Stimulated activated CD4-positive, alpha-beta T cell treated with anti-CD3 and anti-CD28 coated beads, TNF-alpha, amount 100 ng/mL, for 48 hours (primary cell): ENCODE measurements around the gene SLC38A1.
"Not testable (repeated sequence)": the region's sequence is repeated elsewhere in the genome, so short reads cannot be mapped to it uniquely, and the experiment has no call there.

ENCODE experiments used
- DNase-seq, 3 donors: peaks; one replicate each; pipeline ENCODE4 v3.0.0-alpha.2; 2020; ENCODE audit warnings: low read depth in 3 of 3

Gene SLC38A1

DNA sequence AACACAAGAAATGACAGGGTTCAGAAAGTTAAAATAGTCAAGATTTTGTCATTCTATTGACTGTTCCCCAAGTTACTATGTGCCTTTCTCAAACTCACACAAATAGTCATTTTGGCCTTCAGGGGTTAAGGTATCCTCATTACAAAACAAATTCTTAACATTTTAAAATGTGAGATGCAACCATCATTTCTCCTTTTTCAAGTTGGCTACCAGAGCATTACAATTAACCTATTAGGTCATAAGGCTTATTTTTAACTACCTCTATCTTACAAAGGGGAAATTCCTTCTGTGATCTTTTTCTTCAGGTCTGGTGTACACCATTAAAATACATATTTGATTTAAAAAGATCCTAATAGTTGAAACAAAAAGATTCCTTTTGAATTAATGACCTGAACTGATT is 61.2 kb downstream of the SLC38A1 start:
- DNase-seq, result no peak

GRCh38 chr12:46206471-46206870 is 62.4 kb downstream of the SLC38A1 start:
- no peak for DNase-seq

- no peak for DNase-seq
These were observed 63.5 kb downstream of the SLC38A1 start for GRCh38 chr12:46205294-46205693.

GRCh38 chr12:46201284-46201789 is 67.5 kb downstream of the SLC38A1 start:
- no peak for DNase-seq

GRCh38 chr12:46200551-46200950 is 68.3 kb downstream of the SLC38A1 start:
- no peak for DNase-seq

DNA sequence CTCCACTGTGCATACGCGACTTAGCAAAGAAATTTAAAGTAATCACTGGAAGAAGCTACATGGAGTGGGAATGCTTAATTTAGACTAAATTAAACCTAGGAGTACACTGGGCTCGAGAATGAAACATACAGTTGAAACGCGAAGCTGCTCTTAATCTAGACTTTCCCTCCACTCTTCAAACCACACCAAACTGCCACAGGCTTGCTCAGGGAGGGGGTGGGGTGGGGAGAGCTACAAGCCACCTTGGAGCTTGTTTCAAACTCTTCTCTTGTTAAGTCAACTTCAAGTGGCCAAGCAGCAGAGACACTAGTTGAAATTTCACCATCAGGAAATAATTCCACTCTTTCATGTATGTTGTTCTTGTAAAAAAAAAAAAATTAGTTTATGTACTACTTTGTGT is 69.9 kb downstream of the SLC38A1 start:
- no peak for DNase-seq

GRCh38 chr12:46197883-46198282 is 71.0 kb downstream of the SLC38A1 start:
- DNase-seq, result no peak

DNA sequence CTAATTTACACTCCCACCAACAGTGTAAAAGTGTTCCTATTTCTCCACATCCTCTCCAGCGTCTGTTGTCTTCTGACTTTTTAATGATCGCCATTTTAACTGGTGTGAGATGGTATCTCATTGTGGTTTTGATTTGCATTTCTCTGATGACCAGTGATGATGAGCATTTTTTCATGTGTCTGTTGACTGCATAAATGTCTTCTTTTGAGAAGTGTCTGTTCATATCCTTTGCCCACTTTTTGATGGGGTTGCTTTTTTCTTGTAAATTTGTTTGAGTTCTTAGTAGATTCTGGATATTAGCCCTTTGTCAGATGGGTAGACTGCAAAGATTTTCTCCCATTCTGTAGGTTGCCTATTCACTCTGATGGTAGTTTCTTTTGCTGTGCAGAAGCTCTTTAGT is 78.3 kb downstream of the SLC38A1 start:
- not testable (repeated sequence) for DNase-seq

DNA sequence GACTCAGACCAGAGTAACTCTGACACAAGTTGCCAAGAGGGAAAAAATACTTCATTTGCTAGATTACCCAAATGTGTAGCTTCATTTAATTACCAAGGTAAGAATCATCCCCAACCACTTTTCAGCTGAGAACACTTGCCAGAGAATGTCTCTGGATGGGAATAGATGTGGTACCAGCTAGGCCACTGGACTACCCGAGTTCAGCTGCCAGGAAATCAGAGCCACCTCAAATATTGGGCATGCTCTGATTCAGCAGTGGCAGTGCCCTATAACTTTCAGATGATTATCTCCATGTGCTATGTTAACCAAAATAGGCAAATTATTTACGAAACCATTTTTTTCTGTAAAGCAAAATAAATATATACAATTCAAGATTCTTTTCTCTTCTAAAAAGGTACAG is 80.7 kb downstream of the SLC38A1 start:
- DNase-seq, result no peak

DNA sequence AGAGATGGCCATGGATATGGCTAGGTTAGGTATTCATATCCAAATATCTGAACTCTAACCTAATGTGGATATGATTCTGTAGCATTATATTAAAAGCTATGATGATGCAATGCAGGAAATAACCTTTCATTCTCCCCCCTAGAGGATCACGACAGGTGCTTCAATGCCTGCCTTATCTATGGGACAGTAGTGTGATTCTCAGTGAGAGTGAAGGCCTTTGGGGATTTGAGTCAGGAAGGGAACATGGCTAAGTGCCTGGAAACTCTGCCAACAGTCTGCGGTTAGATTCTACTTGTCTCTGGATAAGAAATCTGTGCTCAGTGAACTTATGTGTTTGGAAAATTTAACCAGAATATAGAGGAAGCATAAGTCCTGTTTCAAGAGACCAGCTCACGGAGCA is 81.8 kb downstream of the SLC38A1 start:
- no peak for DNase-seq

GRCh38 chr12:46186088-46186487 is 82.8 kb downstream of the SLC38A1 start:
- DNase-seq, result no peak

DNA sequence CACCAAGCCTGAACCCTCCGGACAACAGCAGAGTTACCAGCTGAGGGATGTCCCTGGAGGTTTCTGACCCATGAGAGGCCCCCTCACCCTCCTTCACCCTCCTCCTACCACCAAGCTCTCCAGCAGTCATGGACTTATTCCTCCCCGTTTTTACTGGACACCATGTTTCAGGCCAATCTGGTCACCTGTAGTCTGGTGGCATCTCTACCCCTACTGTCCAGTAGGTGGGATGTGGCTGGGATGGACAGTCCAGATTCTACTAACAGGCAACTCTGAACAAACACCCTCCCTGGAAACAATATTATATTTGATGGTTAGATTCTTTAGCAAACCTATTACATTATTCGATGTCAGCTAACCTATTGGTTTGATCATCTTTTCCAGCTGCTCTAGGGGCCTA is 83.2 kb downstream of the SLC38A1 start:
- no peak for DNase-seq

- DNase-seq, result no peak
These were observed 83.8 kb downstream of the SLC38A1 start for GRCh38 chr12:46184798-46185595.

GRCh38 chr12:46183112-46183511 is 85.7 kb downstream of the SLC38A1 start:
- no peak for DNase-seq

- DNase-seq, result no peak
These were observed 87.4 kb downstream of the SLC38A1 start for GRCh38 chr12:46181465-46181864.

- DNase-seq, result no peak
These were observed 89.0 kb downstream of the SLC38A1 start for GRCh38 chr12:46179693-46180452.

DNA sequence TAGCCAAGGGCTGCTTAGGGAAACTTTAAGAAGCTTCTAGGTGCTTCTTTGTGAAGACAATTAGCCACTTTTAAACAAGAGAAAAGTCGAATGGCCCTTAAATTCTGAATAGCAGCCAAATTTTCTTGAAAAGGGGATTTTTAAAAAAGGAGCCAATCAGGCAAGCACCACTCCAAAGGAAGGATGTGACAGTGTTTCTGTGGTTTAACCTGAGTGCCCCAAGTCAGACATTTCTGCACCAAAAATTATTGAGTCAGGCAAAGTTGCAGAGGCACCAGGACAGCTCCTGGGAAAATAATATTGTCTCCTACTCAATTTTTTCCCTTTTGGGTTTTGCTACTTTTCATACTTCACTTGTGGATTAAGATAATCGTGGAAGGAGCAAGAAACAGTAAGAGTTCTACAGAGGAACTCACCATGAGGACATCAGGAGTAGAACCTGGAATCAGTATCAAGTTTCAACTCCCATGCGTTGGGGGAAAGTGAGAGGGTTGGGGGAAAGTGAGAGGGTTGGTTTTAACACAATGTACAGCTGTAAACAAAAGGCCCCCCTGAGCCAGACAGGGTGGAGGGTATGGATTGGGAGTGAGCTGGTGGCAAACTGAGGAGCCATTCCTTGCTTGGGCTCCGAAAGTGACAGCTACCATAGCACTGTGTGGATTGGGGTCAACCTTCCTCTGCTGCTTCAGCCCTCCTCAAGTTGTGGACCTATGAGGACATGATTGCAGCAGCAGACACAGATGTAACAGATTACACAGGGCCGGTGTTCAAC is 90.8 kb downstream of the SLC38A1 start:
- DNase-seq, result no peak

- DNase-seq, result no peak
These were observed 91.8 kb downstream of the SLC38A1 start for GRCh38 chr12:46177025-46177424.

GRCh38 chr12:46174919-46175318 is 93.9 kb downstream of the SLC38A1 start:
- DNase-seq, result no peak

DNA sequence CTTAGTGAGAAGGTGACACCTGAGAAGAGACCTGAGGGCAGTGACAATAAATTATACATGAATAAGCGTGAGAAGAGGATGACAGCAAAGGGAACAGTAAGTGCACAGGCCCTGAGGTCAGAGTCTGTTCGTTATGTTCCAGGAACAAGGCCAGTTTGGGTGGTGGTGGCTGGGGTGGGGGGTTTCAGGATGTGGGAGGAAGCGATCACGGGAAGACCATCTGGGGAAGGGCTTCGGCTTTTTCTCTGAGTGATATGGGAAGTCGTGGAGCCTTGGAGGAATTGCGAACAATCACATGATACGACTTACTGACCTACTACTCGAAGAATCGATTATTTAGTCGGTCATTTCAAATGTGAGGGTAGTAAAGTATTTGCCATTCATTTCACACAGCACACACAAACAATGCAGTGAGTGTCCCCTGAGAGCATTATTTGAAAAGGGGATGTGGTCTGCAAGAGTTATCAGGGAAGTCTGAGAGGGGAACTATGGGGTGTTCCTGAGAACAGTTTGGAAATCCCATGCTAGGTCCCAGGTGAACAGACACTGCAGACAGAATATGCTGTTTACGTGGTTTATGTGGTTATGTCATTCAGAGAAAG is 94.7 kb downstream of the SLC38A1 start:
- DNase-seq, result no peak

- DNase-seq, result no peak
These were observed 100.4 kb downstream of the SLC38A1 start for GRCh38 chr12:46168426-46168825.

- DNase-seq, result no peak
These were observed 101.4 kb downstream of the SLC38A1 start for GRCh38 chr12:46167412-46167811.
